HepG2 (cell line): ENCODE measurements around the gene CD96. TPM values are rescaled to one million over a fixed set of nuclear protein-coding genes. Genes with fewer than 3 reads are reported as not detected.

ENCODE experiments used
- ATAC-seq: fragments of 200-7000 bp; cut with Tn5 transposase; 3 replicates; pipeline ENCODE4 v1.9.1; 2020; ENCODE audit warnings: mild to moderate bottlenecking, moderate library complexity
- BruUV-seq: library from RNA; stranded (reverse); fragments of 400-500 nt; replicated peaks from 2 replicates; lab custom pipeline; 2021; lab: Mats Ljungman, UMichigan
- CTCF ChIA-PET: fragments of 300-600 bp; formaldehyde crosslinking; extraction: SDS; loops from one replicate; lab custom pipeline; 2021; ENCODE audit warnings: low total read pairs, inconsistent platforms, low intra/inter-chr PET ratio; lab: Yijun Ruan, JAX
- POLR2A ChIA-PET: fragments of 350-600 bp; sonication (Branson Sonifier 250); formaldehyde crosslinking; loops from one replicate; lab custom pipeline; 2020; ENCODE audit warnings: antibody characterized with exemption, inconsistent platforms; lab: Yijun Ruan, JAX
- DNase-seq: peaks from one replicate; pipeline ENCODE4 v3.0.0-alpha.2; 2015; ENCODE audit warnings: low spot score
- FAIRE-seq: peaks from 3 replicates; lab custom pipeline; 2011; peaks lifted over from hg19 to GRCh38; lab: Jason Lieb, UNC
- H2AFZ ChIP-seq: one replicate; pipeline ENCODE4 v1.6.1; 2011; ENCODE audit warnings: low read length, inconsistent platforms
- H3K27ac ChIP-seq: fragments of 300-600 bp; 3 replicates; pipeline ENCODE4 v1.8.0; 2011; ENCODE audit warnings: mixed run types, mild to moderate bottlenecking, mixed read lengths, low read length, inconsistent platforms; ENCODE audit not compliant: insufficient read depth; ENCODE audit errors: extremely low read length
- H3K27me3 ChIP-seq, 2 experiments: fragments of 200-600 bp in 1 of 2; 2 replicates in 1 of 2; 3 replicates in 1 of 2; pipeline versions ENCODE4 v1.6.0 to v1.8.0; 2011; ENCODE audit warnings: low read length in 2 of 2, mild to moderate bottlenecking in 2 of 2, moderate library complexity in 2 of 2, inconsistent platforms in 1 of 2; ENCODE audit not compliant: insufficient read depth in 2 of 2, control insufficient read depth in 1 of 2
- H3K36me3 ChIP-seq, 2 experiments: fragments of 200-600 bp in 1 of 2; replicated peaks in 1 of 2; 2 replicates in 1 of 2; 3 replicates in 1 of 2; pipeline versions ENCODE4 v1.5.1 to v1.8.0; 2011; ENCODE audit warnings: low read length in 2 of 2, inconsistent platforms in 1 of 2; ENCODE audit not compliant: insufficient read depth in 2 of 2, control insufficient read depth in 1 of 2
- H3K4me1 ChIP-seq: 2 replicates; pipeline ENCODE4 v1.5.1; 2012; ENCODE audit warnings: low read length, inconsistent platforms; ENCODE audit not compliant: insufficient read depth
- H3K4me2 ChIP-seq: 2 replicates; pipeline ENCODE4 v1.6.0; 2011; ENCODE audit warnings: low read depth, low read length, inconsistent platforms
- H3K4me3 ChIP-seq, 3 experiments: fragments of 200-600 bp in 1 of 3; sonication (generic), shearing (Covaris generic) in 1 of 3; replicated peaks in 1 of 3; 2 replicates each; pipeline ENCODE4 v1.5.1; 2011 to 2016; ENCODE audit warnings: low read length in 3 of 3, inconsistent platforms in 2 of 3, low read depth in 2 of 3, mild to moderate bottlenecking in 2 of 3, control low read depth in 1 of 3, mixed read lengths in 1 of 3; ENCODE audit not compliant: insufficient read depth in 1 of 3
- H3K79me2 ChIP-seq: one replicate; pipeline ENCODE4 v1.6.1; 2011; ENCODE audit warnings: low read length, inconsistent platforms; ENCODE audit not compliant: insufficient read depth
- H3K9ac ChIP-seq: 2 replicates; pipeline ENCODE4 v1.6.0; 2011; ENCODE audit warnings: mild to moderate bottlenecking, low read depth, low read length, inconsistent platforms; ENCODE audit not compliant: insufficient read depth
- H3K9me3 ChIP-seq: 2 replicates; pipeline ENCODE4 v1.5.1; 2012; ENCODE audit warnings: mild to moderate bottlenecking, low read length
- H4K20me1 ChIP-seq: 2 replicates; pipeline ENCODE4 v1.6.0; 2011; ENCODE audit warnings: inconsistent platforms, mild to moderate bottlenecking, low read length, moderate library complexity; ENCODE audit not compliant: insufficient read depth
- BHLHE40 ChIP-seq: IDR thresholded peaks from 2 replicates; pipeline ENCODE4 v1.6.1; 2011; ENCODE audit warnings: low read length, improper control_type of control experiment
- EED ChIP-seq: sonication (generic); formaldehyde crosslinking; IDR thresholded peaks from 2 replicates; pipeline ENCODE4 v1.5.0; 2020; ENCODE audit warnings: mild to moderate bottlenecking, missing genetic modification reagents
- FOXA1 ChIP-seq, 2 experiments: fragments of 450-650 bp in 1 of 2; sonication (generic) in 1 of 2; formaldehyde crosslinking in 1 of 2; IDR thresholded peaks; 2 replicates each; pipeline versions ENCODE4 v1.4.0 to v1.6.1; 2016 to 2020; ENCODE audit warnings: missing genetic modification reagents in 1 of 2
- GLMP ChIP-seq: sonication (generic); formaldehyde crosslinking; IDR thresholded peaks from 2 replicates; pipeline ENCODE4 v1.9.0; 2021; ENCODE audit warnings: missing genetic modification reagents, mild to moderate bottlenecking, borderline replicate concordance
- JDP2 ChIP-seq: sonication (generic); formaldehyde crosslinking; IDR thresholded peaks from 2 replicates; pipeline ENCODE4 v1.8.1; 2022; ENCODE audit warnings: missing genetic modification reagents, borderline replicate concordance
- KAT7 ChIP-seq: IDR thresholded peaks from 2 replicates; pipeline ENCODE4 v1.6.1; 2018; ENCODE audit warnings: borderline replicate concordance, missing compliant biosample characterization
- MEIS2 ChIP-seq: sonication (generic); formaldehyde crosslinking; IDR thresholded peaks from 2 replicates; pipeline ENCODE4 v1.9.0; 2021; ENCODE audit warnings: mild to moderate bottlenecking, missing genetic modification reagents
- TIGD3 ChIP-seq: sonication (generic); formaldehyde crosslinking; IDR thresholded peaks from 2 replicates; pipeline ENCODE4 v1.5.1; 2020; ENCODE audit warnings: mild to moderate bottlenecking, missing genetic modification reagents, borderline replicate concordance
- YEATS2 ChIP-seq: sonication (generic); formaldehyde crosslinking; IDR thresholded peaks from 2 replicates; pipeline ENCODE4 v1.4.0; 2020; ENCODE audit warnings: missing genetic modification reagents, borderline replicate concordance
- ZNF326 ChIP-seq: sonication (generic); formaldehyde crosslinking; IDR thresholded peaks from 2 replicates; pipeline ENCODE4 v1.4.0; 2020; ENCODE audit warnings: missing genetic modification reagents, borderline replicate concordance
- ZNF430 ChIP-seq: sonication (generic); formaldehyde crosslinking; IDR thresholded peaks from 2 replicates; pipeline ENCODE4 v1.9.0; 2021; ENCODE audit warnings: mild to moderate bottlenecking, missing genetic modification reagents
- ZNF468 ChIP-seq: sonication (generic); formaldehyde crosslinking; IDR thresholded peaks from 2 replicates; pipeline ENCODE4 v1.8.0; 2022; ENCODE audit warnings: mild to moderate bottlenecking, moderate library complexity, missing genetic modification reagents
- ZNF776 ChIP-seq: sonication (generic); formaldehyde crosslinking; IDR thresholded peaks from 2 replicates; pipeline ENCODE4 v1.4.0; 2020; ENCODE audit warnings: mild to moderate bottlenecking, missing genetic modification reagents
- ZZZ3 ChIP-seq: sonication (generic); formaldehyde crosslinking; IDR thresholded peaks from 2 replicates; pipeline ENCODE4 v1.4.0; 2020; ENCODE audit warnings: missing genetic modification reagents, mild to moderate bottlenecking, borderline replicate concordance
- WGBS: methylation state at CpG from one replicate; pipeline ENCODE4 v1.1.6; 2017; ENCODE audit warnings: low lambda C conversion rate; 5-methylcytosine and 5-hydroxymethylcytosine counted together
- in situ Hi-C: cut with HindIII; loops from 2 replicates; pipeline ENCODE4 v1.10.0; 2017; ENCODE audit warnings: low pct_unique_long_range_greater_than_20kb; ENCODE audit not compliant: extremely low pct_ligation_motif_present
- intact Hi-C: fragments of 100-400 bp; cut with micrococcal nuclease; formaldehyde crosslinking; loops from one replicate; pipeline ENCODE4 v1.10.0; 2022; ENCODE audit not compliant: unreplicated experiment
- polyA plus RNA-seq, 8 experiments: library from polyadenylated mRNA; depleted of rRNA in 3 of 8; stranded (reverse) in 7 of 8; unstranded in 1 of 8; fragments of >200 nt; fragmentation: Illumina TruSeq in 4 of 8; extraction: Trizol in 4 of 8; gene quantifications; 2 replicates each; pipeline versions ENCODE4 v1.2.1 to v1.2.3, GENCODE V29; 2011 to 2016; ENCODE audit warnings: low read depth in 4 of 8, missing spikeins in 1 of 8, mixed read lengths in 1 of 8; ENCODE audit not compliant: insufficient read depth in 1 of 8
- total RNA-seq, 5 experiments: library from RNA; depleted of rRNA; stranded (reverse); fragments of >200 nt; fragmentation: Illumina TruSeq; extraction: Trizol; gene quantifications; 2 replicates each; pipeline ENCODE4 v1.2.3, GENCODE V29; 2016; ENCODE audit warnings: low read depth in 1 of 5
- TF ChIP-seq, protein P1 (sequence below): IDR thresholded peaks from 2 replicates; pipeline ENCODE4 v1.6.1; 2016; ENCODE audit warnings: mild to moderate bottlenecking, missing biosample characterization, missing genetic modification reagents

Gene CD96
- total and polyA plus RNA-seq, 2 of the 13 experiments (the other 11 are each of a cell fraction or from before 2014, with no cell fraction given): not detected

- TF ChIP-seq TIGD3 (CRISPR knock-in tag): no peak
Observed at GRCh38 chr3:111545349-111545748, 3.4 kb downstream of the CD96 start (continued).

GRCh38 chr3:111547631-111548030 lies 5.6 kb downstream of the CD96 start:
- DNase-seq (no peak), ATAC-seq (no peak)
- Histone ChIP-seq H3K4me1 (peaks cover 8% of the 10 kb centered on the region; the same call in 1 of the 2 replicates), H4K20me1 (no peaks in the 10 kb centered on the region), H3K27ac (no peak overlapping the region), H3K79me2 (no peaks in the 10 kb centered on the region)
- in situ Hi-C loops: loop anchor here (25.0 kb wide), 1 partner anchor 510 kb away; no protein-coding TSS in a partner anchor
- BruUV-seq: no TSS peak
- TF ChIP-seq ZZZ3 (CRISPR knock-in tag) (no peak), ZNF468 (CRISPR knock-in tag) (no peak), YEATS2 (no peak), JDP2 (CRISPR knock-in tag) (no peak), EED (no peak), BHLHE40 (no peak), ZNF430 (CRISPR knock-in tag) (no peak), KAT7 (CRISPR knock-in tag) (no peak), GLMP (CRISPR knock-in tag) (no peak), ZNF326 (CRISPR knock-in tag) (no peak), ZNF776 (CRISPR knock-in tag) (no peak), FOXA1 (IDR thresholded peaks at IDR 0.05) (no peak), FOXA1 (CRISPR knock-in tag; IDR thresholded peaks at IDR 0.05) (no peak), MEIS2 (CRISPR knock-in tag) (no peak)
- TF ChIP-seq, protein P1, sequence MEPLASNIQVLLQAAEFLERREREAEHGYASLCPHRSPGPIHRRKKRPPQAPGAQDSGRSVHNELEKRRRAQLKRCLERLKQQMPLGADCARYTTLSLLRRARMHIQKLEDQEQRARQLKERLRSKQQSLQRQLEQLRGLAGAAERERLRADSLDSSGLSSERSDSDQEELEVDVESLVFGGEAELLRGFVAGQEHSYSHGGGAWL: no peak
- TF ChIP-seq, all 625 proteins: peak for 0
- Histone ChIP-seq H3K9me3 (no peaks in the 10 kb centered on the region), H3K27me3 (no peaks in the 10 kb centered on the region), H3K9ac (no peak overlapping the region), H2AFZ (no peak overlapping the region), H3K4me3 (no peak overlapping the region), H3K4me2 (no peak overlapping the region), H3K36me3 (no peaks in the 10 kb centered on the region)
- CTCF ChIA-PET: no interaction called here
- WGBS: 25% methylated on average over 4 of the region's 4 CpGs
- no peak for FAIRE-seq
- POLR2A ChIA-PET: no interaction called here
- intact Hi-C loops: no loop called here
